Activated naive CD8-positive, alpha-beta T cell treated with anti-CD3 and anti-CD28 coated beads, Interleukin-2, amount 50 U/mL, for 24 hours (primary cell): ENCODE results near the gene CACNA1D.

ENCODE experiments used
- ATAC-seq: fragments of 150-1000 bp; cut with Tn5 transposase; one replicate; pipeline ENCODE4 v1.10.0; 2021
- DNase-seq: peaks from one replicate; pipeline ENCODE4 v3.0.0; 2021
- H3K27ac Mint-ChIP-seq: one replicate; pipeline ENCODE4 v1.8.0; 2021; ENCODE audit warnings: mild to moderate bottlenecking, mixed read lengths
- H3K27me3 Mint-ChIP-seq: one replicate; pipeline ENCODE4 v1.8.0; 2021; ENCODE audit warnings: mixed read lengths
- H3K36me3 Mint-ChIP-seq: one replicate; pipeline ENCODE4 v1.8.0; 2021; ENCODE audit warnings: low read depth, mixed read lengths
- H3K4me1 Mint-ChIP-seq: one replicate; pipeline ENCODE4 v1.8.0; 2021; ENCODE audit warnings: mixed read lengths
- H3K4me3 Mint-ChIP-seq: one replicate; pipeline ENCODE4 v1.8.0; 2021; ENCODE audit warnings: mild to moderate bottlenecking, moderate library complexity, mixed read lengths
- H3K9me3 Mint-ChIP-seq: one replicate; pipeline ENCODE4 v1.8.0; 2021; ENCODE audit warnings: mixed read lengths

The CACNA1D gene

DNA sequence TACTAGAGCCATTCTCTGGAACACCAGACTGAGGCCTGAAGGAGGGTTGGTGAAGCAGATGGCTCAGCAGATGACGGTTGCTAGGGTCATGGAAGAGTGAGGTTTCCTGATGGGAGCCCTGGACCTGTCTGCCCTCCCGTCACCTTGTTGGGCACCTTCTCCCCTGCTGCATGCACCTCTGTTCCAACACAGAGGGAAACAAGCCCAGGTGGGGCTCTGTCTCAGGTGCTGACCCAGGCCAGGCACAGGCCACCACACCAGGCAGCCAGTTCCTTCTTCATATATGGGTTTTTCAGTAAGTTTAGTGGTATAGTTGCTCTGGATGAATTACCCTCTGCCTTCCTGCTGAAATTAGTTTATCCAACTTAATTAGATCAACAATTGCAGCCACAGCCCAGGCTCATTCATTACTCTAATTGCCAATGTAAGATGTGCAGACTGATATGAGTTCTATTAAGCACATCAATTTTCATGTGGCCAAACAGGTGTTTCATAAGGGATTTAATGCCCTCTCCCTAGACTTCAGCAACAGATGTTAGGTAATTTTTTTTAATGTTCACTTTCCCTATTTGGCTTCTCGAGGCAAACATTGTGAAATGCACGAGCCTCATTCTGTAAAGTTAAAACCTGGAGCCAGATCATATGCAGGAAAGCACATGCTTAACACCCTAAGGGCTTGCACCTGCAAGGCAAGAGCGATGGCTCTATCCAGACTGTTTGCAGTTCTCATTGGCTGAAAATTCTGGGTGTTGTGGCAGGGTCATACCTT, 177.0 kb downstream of the CACNA1D start:
- no peak for ATAC-seq
- DNase-seq: no peak
- Mint-ChIP-seq H3K4me1 (no peaks in the 10 kb centered on the region), H3K9me3 (no peaks in the 10 kb centered on the region), H3K4me3 (no peak overlapping the region), H3K27ac (no peak overlapping the region), H3K27me3 (peaks cover 7% of the 10 kb centered on the region), H3K36me3 (no peaks in the 10 kb centered on the region)

DNA sequence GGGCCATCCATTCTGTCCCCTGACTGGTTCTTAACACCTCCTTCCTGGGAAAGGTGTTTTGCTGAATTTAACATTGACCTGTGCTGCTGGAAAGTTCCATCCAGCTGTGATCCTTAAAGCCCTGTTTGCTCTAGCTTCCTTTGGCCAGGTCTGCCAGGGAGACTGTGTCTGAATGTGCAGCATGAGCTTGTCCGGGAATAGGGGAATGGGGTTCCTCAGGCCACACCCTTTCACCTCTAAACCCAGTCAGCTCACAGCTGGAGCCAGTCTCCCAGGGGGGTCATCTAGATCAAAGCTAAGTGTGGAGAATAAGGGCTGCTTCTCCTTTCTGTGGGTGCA, 177.5 kb downstream of the CACNA1D start:
- Mint-ChIP-seq H3K9me3 (no peaks in the 10 kb centered on the region), H3K36me3 (no peaks in the 10 kb centered on the region), H3K4me3 (no peak overlapping the region), H3K27me3 (peaks cover 11% of the 10 kb centered on the region), H3K4me1 (no peaks in the 10 kb centered on the region), H3K27ac (no peak overlapping the region)
- ATAC-seq: no peak
- no peak for DNase-seq

DNA sequence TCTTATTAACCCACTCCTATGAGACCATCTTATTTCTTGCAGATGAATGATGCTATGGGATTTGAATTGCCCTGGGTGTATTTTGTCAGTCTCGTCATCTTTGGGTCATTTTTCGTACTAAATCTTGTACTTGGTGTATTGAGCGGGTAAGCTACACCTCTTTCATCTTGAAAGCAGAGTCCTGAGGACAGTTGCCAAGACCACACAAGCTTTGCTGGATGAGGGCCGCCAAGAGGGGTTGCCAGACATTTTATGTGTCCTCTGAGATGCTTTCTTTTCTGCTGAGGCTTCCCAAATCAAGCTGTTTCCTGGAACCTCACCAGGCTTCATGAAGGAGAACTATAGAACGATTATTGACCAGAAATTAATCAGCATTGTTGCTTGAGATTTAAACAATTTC, 178.6 kb downstream of the CACNA1D start:
- peaks cover 12% of the 10 kb centered on the region for H3K27me3 Mint-ChIP-seq
- H3K4me1 Mint-ChIP-seq: no peaks in the 10 kb centered on the region
- no peak overlapping the region for H3K27ac Mint-ChIP-seq
- H3K9me3 Mint-ChIP-seq: no peaks in the 10 kb centered on the region
- DNase-seq (no peak), ATAC-seq (no peak)
- H3K4me3 Mint-ChIP-seq: no peak overlapping the region
- no peaks in the 10 kb centered on the region for H3K36me3 Mint-ChIP-seq

DNA sequence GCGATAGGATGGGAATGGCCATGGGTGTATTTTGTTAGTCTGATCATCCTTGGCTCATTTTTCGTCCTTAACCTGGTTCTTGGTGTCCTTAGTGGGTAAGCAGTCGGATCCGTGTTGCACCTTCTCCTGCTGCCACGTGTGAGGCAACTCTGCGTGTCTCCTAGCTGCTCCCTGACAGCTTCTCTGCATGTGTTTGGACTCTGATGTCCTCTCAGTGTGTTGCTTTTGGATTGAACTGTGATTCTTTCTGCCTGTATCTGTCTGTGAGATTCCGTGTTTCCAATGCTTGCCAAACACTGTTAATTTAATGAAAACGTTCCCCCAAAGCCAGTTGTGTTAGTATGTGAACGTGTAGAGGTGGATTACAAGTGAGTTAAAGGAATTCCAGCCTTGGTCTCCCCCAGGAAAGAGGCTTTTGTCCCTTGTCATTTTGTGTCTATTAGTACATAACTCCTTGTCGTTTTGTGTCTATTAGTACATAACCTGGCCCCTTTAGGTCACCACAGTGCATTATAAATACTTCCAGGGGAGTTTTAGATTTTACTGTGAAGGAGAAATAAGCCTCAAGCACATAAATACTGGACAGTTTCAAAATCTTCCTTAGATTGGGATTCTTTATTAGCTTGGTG, 179.4 kb downstream of the CACNA1D start:
- H3K27me3 Mint-ChIP-seq: peaks cover 12% of the 10 kb centered on the region
- H3K36me3 Mint-ChIP-seq: no peaks in the 10 kb centered on the region
- no peak overlapping the region for H3K27ac Mint-ChIP-seq
- ATAC-seq (no peak), DNase-seq (no peak)
- H3K9me3 Mint-ChIP-seq: no peaks in the 10 kb centered on the region
- H3K4me3 Mint-ChIP-seq: no peak overlapping the region
- no peaks in the 10 kb centered on the region for H3K4me1 Mint-ChIP-seq

DNA sequence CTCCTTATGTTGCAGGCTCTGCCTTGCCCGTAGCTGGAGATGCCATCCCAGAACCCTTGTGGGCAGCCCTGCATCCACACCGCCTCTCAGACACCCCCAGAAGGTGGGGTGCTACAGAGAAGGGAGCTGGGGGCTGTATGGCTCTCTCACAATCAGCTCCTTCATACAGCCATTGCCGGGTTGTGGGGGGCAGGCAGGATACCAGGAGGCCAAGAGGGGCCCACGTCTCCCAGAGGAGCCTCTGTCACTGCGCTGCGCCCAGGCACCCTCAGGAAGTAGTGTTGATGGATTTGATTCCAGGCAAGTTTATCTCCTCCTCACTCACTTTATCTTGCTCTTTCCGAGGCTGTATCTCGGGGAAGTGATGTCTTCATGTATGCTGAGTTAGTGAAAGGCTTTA, 180.2 kb downstream of the CACNA1D start:
- Mint-ChIP-seq H3K9me3 (no peaks in the 10 kb centered on the region), H3K27ac (no peak overlapping the region), H3K4me1 (no peaks in the 10 kb centered on the region), H3K27me3 (peaks cover 16% of the 10 kb centered on the region), H3K4me3 (no peak overlapping the region), H3K36me3 (no peaks in the 10 kb centered on the region)
- DNase-seq (no peak), ATAC-seq (no peak)

DNA sequence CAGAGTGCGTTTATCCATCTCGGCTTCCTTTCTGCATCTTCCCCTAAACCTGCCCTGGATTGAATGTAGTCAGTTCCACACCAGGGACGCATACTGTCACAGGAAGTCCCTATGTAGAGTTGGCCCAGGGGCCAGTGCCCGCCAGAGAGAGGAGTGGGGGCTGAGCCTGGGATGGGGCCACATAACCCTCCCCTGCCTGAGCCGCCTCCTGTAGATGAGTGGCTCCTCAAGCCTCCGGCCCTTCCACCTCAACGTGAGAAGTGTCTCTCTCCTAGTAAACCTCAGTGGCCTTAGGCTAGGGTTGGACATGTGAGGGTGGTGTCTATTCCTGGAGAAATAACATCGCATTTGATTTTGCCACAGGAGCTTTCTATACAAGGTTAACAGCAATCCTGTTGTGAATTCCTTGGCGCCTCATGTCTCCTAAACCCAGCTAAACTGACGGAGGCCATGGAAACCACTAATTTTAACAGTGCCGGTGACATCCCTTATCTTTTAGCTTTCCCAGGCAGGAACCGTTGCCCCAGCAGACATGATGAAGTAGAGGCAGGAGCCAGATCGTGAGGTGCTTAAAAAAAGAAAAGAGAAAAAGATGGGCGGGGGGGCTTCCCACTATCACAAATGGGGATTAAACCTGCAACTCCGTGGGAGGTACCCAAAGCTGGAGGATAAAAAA, 180.7 kb downstream of the CACNA1D start:
- Mint-ChIP-seq H3K4me3 (no peak overlapping the region), H3K27me3 (peaks cover 17% of the 10 kb centered on the region), H3K27ac (no peak overlapping the region), H3K36me3 (no peaks in the 10 kb centered on the region), H3K4me1 (no peaks in the 10 kb centered on the region), H3K9me3 (no peaks in the 10 kb centered on the region)
- DNase-seq (no peak), ATAC-seq (no peak)

DNA sequence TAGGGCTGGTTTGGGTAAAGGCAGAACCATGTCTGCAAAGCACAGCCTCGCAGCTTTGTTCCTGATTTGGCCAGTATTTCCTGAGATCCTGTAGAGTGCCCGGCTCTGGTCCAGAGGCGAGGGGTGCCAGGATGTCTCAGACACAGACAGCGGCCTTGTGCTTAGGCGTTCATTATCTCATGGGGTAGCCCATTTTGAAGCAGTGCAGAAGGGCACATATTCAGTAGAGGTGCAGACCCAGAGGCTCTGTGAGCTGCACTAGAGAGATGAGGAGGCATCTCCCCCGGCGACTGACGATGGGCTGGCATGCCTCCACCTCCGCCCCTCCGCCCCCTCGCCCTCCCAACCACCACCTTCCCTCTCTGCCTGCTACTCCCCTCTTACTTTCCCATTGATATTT, 181.5 kb downstream of the CACNA1D start:
- ATAC-seq: no peak
- DNase-seq: no peak
- no peaks in the 10 kb centered on the region for H3K9me3 Mint-ChIP-seq
- no peaks in the 10 kb centered on the region for H3K36me3 Mint-ChIP-seq
- H3K4me3 Mint-ChIP-seq: no peak overlapping the region
- no peaks in the 10 kb centered on the region for H3K4me1 Mint-ChIP-seq
- no peak overlapping the region for H3K27ac Mint-ChIP-seq
- H3K27me3 Mint-ChIP-seq: peaks cover 18% of the 10 kb centered on the region

DNA sequence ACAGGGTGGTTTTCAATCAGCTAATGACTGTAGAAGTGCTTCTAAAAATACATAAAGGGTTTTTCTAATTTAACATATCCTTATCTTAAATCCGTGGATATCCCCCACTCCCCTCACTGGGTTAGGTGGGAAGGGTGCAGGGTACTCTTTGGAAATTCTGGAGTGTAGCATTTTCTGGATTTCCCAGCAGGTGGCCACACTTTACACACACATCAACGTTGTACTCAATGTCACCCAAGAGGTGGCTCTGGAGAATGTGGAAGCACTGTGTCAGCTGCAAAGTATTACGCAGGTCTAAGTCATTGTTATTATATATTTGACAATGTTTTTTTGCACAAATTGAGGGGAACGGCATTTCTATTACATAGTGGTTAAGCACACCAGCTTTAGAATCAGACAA, 183.0 kb downstream of the CACNA1D start:
- Mint-ChIP-seq H3K27me3 (peaks cover 32% of the 10 kb centered on the region), H3K4me3 (no peak overlapping the region), H3K9me3 (no peaks in the 10 kb centered on the region), H3K27ac (no peak overlapping the region), H3K36me3 (no peaks in the 10 kb centered on the region), H3K4me1 (no peaks in the 10 kb centered on the region)
- DNase-seq (no peak), ATAC-seq (no peak)

DNA sequence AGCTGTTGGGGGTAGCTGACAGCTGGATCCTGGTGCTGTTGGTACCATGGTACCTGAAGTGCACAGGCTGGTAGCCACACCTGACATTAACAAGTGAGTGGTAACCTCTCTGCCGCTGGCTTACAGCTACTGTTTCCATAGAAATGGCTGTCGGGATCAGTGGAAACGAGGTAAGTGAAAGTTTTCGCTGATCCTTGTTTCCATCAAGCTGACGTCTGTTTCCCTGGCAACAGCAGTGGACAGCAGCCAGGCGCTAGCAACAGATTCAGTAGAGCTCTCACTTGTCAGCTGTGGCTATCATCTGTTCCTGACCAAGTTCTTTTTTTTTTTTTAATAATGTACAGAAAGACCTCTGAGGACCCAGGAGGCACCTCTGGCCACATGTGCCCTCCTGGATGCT, 185.6 kb downstream of the CACNA1D start:
- no peak overlapping the region for H3K27ac Mint-ChIP-seq

DNA sequence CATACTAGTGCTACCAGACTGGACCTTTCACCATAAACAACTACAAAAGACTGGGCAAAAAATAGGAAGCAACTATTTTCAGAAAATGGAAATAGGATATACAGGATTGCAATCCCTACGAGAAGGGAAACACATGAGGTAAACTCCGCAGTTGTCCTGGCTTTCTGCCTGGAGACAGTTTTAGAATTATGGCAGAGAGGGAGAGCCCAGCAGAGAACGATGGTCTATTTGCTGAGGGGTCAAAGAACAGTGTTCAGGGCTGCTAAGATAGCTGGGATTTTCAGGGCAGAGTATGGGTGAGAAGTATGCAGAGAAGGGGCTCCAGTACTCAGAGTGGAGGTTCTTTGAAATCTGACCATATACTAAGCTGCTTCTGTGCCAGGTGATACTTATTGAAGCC, 188.4 kb downstream of the CACNA1D start:
- Mint-ChIP-seq H3K4me3 (no peak overlapping the region), H3K27ac (no peak overlapping the region), H3K27me3 (peaks cover 36% of the 10 kb centered on the region), H3K9me3 (no peaks in the 10 kb centered on the region), H3K36me3 (no peaks in the 10 kb centered on the region), H3K4me1 (no peaks in the 10 kb centered on the region)
- no peak for DNase-seq
- no peak for ATAC-seq

More for the DNA sequence above, 185.6 kb downstream of the CACNA1D start:
- H3K36me3 Mint-ChIP-seq: no peaks in the 10 kb centered on the region
- no peak overlapping the region for H3K4me3 Mint-ChIP-seq
- H3K4me1 Mint-ChIP-seq: no peaks in the 10 kb centered on the region
- no peaks in the 10 kb centered on the region for H3K9me3 Mint-ChIP-seq
- peaks cover 41% of the 10 kb centered on the region for H3K27me3 Mint-ChIP-seq
- ATAC-seq (no peak), DNase-seq (no peak)

DNA sequence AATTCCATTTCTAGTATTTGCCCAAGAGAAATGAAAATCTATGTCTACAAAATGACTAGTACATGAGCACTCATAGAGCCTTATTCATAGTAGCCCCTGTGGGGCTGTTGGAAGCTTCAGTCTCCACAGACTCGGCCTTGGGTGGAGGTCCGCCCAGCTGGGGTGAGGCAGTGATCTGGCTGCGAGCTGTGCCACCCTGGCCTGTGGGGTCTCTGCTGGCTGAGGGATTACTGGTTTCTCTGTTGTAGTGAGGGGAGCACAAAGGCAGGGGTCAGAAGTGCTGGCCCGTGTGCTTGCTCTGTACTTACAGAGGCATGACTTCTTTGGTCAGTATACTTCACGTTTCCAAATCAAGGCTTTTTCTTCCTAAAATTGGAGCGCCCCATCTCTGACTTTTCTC, 193.7 kb downstream of the CACNA1D start:
- H3K36me3 Mint-ChIP-seq: no peaks in the 10 kb centered on the region
- no peaks in the 10 kb centered on the region for H3K4me1 Mint-ChIP-seq
- ATAC-seq (no peak), DNase-seq (no peak)
- H3K4me3 Mint-ChIP-seq: no peak overlapping the region
- H3K27ac Mint-ChIP-seq: no peak overlapping the region
- H3K27me3 Mint-ChIP-seq: peaks cover 17% of the 10 kb centered on the region
- no peaks in the 10 kb centered on the region for H3K9me3 Mint-ChIP-seq

DNA sequence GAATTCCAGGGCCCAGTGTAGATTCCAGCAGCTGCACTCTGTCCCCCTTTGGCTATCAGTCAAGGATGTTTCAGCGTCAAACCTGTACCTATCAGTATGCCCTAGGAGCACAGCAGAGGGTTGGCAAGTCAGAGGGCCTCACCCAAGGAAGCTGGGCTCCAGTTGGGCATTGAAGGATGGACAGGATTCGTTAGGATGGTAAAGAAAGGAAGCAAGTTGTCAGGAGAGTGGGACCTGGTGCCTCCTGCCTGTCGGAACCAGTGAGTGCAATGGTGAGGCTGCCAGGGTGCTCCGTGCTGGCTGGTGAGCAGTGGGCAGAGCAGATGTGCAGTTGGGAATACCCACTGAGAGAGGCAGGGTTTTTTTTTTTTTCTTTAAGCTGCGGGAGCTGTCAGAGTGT, 194.6 kb downstream of the CACNA1D start:
- ATAC-seq: no peak
- Mint-ChIP-seq H3K9me3 (no peaks in the 10 kb centered on the region), H3K36me3 (no peaks in the 10 kb centered on the region), H3K27me3 (peaks cover 10% of the 10 kb centered on the region), H3K27ac (no peak overlapping the region), H3K4me3 (no peak overlapping the region), H3K4me1 (no peaks in the 10 kb centered on the region)
- DNase-seq: no peak

DNA sequence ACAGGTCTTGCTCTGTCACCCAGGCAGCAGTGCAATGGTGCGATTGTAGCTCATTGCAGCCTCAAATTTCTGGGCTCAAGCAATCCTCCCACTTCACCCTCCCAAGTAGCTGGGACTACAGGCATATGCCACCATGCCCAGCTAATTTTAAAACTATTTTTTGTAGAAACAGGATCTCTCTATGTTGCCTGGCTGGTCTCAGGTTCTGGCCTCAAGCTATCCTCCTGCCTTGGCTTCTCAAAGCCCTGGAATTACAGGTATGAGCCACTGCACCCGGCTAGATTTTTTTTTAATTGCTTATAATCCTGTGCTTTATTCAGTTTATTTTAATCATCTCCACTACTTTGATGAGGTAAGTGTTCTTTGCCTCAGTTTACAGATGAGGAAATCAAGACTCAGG, 195.3 kb downstream of the CACNA1D start:
- Mint-ChIP-seq H3K4me3 (no peak overlapping the region), H3K27me3 (peaks cover 11% of the 10 kb centered on the region), H3K4me1 (no peaks in the 10 kb centered on the region), H3K36me3 (no peaks in the 10 kb centered on the region), H3K9me3 (no peaks in the 10 kb centered on the region), H3K27ac (no peak overlapping the region)
- no peak for ATAC-seq
- no peak for DNase-seq

DNA sequence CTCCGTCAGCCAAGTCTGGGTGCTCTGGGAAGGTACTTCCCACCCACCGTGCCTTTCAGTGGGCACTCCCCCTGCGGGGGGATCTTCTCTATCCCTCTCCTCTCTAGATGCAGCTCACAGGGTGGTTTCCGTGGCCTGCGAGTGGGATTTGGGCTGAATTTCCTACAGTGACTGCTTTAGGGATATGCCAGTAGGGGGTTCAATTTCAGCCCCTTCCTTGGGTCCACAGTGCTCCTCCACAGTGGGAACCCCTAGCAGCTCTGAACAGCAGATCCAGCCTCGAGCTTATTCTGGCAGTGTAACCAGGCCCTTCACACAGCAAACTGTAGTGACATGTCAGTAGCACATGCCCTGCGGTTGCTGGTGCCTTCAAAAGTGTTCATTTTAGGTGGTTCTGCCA, 196.1 kb downstream of the CACNA1D start:
- Mint-ChIP-seq H3K9me3 (no peaks in the 10 kb centered on the region), H3K36me3 (no peaks in the 10 kb centered on the region), H3K27ac (no peak overlapping the region), H3K4me3 (no peak overlapping the region), H3K4me1 (no peaks in the 10 kb centered on the region), H3K27me3 (peaks cover 9% of the 10 kb centered on the region)
- DNase-seq: no peak
- peak; percentile 20 for ATAC-seq

DNA sequence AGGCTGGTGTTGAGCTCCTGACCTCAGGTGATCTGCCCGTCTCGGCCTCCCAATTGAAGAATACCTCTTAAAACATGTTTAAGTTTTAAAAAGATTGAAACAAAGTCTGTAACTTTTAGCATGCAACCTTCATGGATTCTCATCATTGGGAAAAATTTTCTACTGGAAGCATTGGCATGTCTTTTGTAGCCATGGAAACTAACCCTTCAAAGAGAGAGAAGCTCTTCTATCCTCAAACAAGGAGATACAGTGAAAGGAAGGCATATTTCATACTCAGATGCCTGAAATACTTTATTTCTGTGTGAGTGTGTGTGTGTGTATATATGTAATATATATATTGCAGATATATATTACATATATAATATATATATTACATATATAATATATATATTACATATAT, 196.9 kb downstream of the CACNA1D start:
- no peak for ATAC-seq
- no peak for DNase-seq
- Mint-ChIP-seq H3K27ac (no peak overlapping the region), H3K4me3 (no peak overlapping the region), H3K4me1 (no peaks in the 10 kb centered on the region), H3K9me3 (no peaks in the 10 kb centered on the region), H3K27me3 (peaks cover 10% of the 10 kb centered on the region), H3K36me3 (no peaks in the 10 kb centered on the region)
